Transverse colon (tissue), 4 donors: ENCODE data around the gene CACNG5. TPM values are rescaled to one million over a fixed set of nuclear protein-coding genes. Genes with fewer than 3 reads are reported as not detected.

ENCODE experiments used
- DNase-seq: peaks from one replicate; pipeline ENCODE4 v3.0.0-alpha.2; 2019
- H3K27ac ChIP-seq, 4 donors: fragments of 200-600 bp; sonication (generic); 2 replicates each; pipeline ENCODE4 v1.5.1; 2016 to 2018; ENCODE audit warnings: inconsistent platforms in 4 of 4
- H3K27me3 ChIP-seq: fragments of 200-600 bp; sonication (generic); 2 replicates; pipeline ENCODE4 v1.5.1; 2017; ENCODE audit warnings: inconsistent platforms
- H3K36me3 ChIP-seq, 4 donors: fragments of 200-600 bp; sonication (generic); 2 replicates each; pipeline ENCODE4 v1.5.1; 2017 to 2019; ENCODE audit warnings: inconsistent platforms in 4 of 4
- H3K4me1 ChIP-seq, 4 donors: fragments of 200-600 bp; sonication (generic); 2 replicates each; pipeline ENCODE4 v1.5.1; 2017 to 2020; ENCODE audit warnings: inconsistent platforms in 4 of 4
- H3K4me3 ChIP-seq, 4 donors: fragments of 200-600 bp; sonication (generic); 1 replicate in 1 of 4; 2 replicates in 3 of 4; pipeline versions ENCODE4 v1.5.1 to v1.6.1; 2017 to 2019; ENCODE audit warnings: inconsistent platforms in 4 of 4
- H3K9me3 ChIP-seq, 2 donors: fragments of 200-600 bp; sonication (generic); 2 replicates each; pipeline ENCODE4 v1.5.1; 2017 to 2019; ENCODE audit warnings: inconsistent platforms in 2 of 2
- CTCF ChIP-seq, 5 experiments: fragments of 200-600 bp in 3 of 5; fragments of 450-650 bp in 2 of 5; sonication (generic) in 3 of 5; IDR thresholded peaks; 1 replicate in 2 of 5; 2 replicates in 3 of 5; pipeline ENCODE4 v1.5.1; 2016 to 2017; ENCODE audit warnings: antibody characterized with exemption in 5 of 5, inconsistent platforms in 3 of 5, mild to moderate bottlenecking in 2 of 5, moderate library complexity in 1 of 5
- EP300 ChIP-seq: sonication (generic); formaldehyde crosslinking; IDR thresholded peaks from one replicate; pipeline ENCODE4 v1.6.1; 2017; ENCODE audit warnings: antibody characterized with exemption, low read depth
- POLR2A ChIP-seq: fragments of 450-650 bp; IDR thresholded peaks from one replicate; pipeline ENCODE4 v1.6.1; 2016; ENCODE audit warnings: antibody characterized with exemption, mild to moderate bottlenecking, moderate library complexity
- POLR2AphosphoS5 ChIP-seq, 3 donors: sonication (generic); formaldehyde crosslinking; IDR thresholded peaks; one replicate each; pipeline ENCODE4 v1.6.1; 2016; ENCODE audit warnings: antibody characterized with exemption in 3 of 3
- WGBS, 2 donors: methylation state at CpG; one replicate each; pipeline ENCODE4 v1.1.5; 2018; ENCODE audit warnings: low coverage in 1 of 2; 5-methylcytosine and 5-hydroxymethylcytosine counted together
- in situ Hi-C, 4 donors: fragments of 200-750 bp; cut with MboI; loops; one replicate each; pipeline versions ENCODE4 v1.15.0 to v1.15.1; 2017; ENCODE audit warnings: low sequenced_read_pairs in 3 of 4, low pct_ligation_motif_present in 1 of 4, low pct_unique_long_range_greater_than_20kb in 1 of 4
- intact Hi-C: fragments of 100-400 bp; cut with DNase I; formaldehyde crosslinking; loops from one replicate; pipeline ENCODE4 v1.15.1; 2023; ENCODE audit warnings: low total_unique reads
- total RNA-seq, 4 donors: library from RNA; depleted of rRNA; stranded (reverse); fragments of >200 nt; gene quantifications; one replicate each; pipeline ENCODE4 v1.1.0, GENCODE V29; 2016

Gene CACNG5
- total RNA-seq, 4 donors from 2014 or later, result 0.32 TPM; not detected in 3

GRCh38 chr17:66840061-66840460 lies 5.1 kb downstream of the CACNG5 start:
- intact Hi-C loops, result no loop called here
- Histone ChIP-seq H3K36me3 (no peaks in the 10 kb centered on the region), H3K9me3 (no peaks in the 10 kb centered on the region), H3K4me3 (no peak overlapping the region), H3K27ac (no peak overlapping the region), H3K4me1 (no peaks in the 10 kb centered on the region), H3K27me3 (peaks cover 30% of the 10 kb centered on the region)
- no peak for DNase-seq
- WGBS, 2 donors, result 67 to 73% methylated on average over 6 to 10 of the region's 10 CpGs
- TF ChIP-seq POLR2AphosphoS5 (IDR thresholded peaks at IDR 0.05) (no peak), CTCF (IDR thresholded peaks at IDR 0.05) (no peak), EP300 (no peak), POLR2A (no peak)
- in situ Hi-C loops, result no loop called here

GRCh38 chr17:66841328-66841727 lies 6.4 kb downstream of the CACNG5 start:
- WGBS, 2 donors, result 47 to 100% methylated on average over 1 to 4 of the region's 4 CpGs
- in situ Hi-C loops, result no loop called here
- Histone ChIP-seq H3K9me3 (no peaks in the 10 kb centered on the region), H3K4me1 (no peaks in the 10 kb centered on the region), H3K36me3 (no peaks in the 10 kb centered on the region), H3K4me3 (no peak overlapping the region), H3K27ac (no peak overlapping the region), H3K27me3 (peaks cover 17% of the 10 kb centered on the region)
- intact Hi-C loops, result no loop called here
- no peak for DNase-seq
- TF ChIP-seq POLR2AphosphoS5 (IDR thresholded peaks at IDR 0.05) (no peak), EP300 (no peak), POLR2A (no peak), CTCF (IDR thresholded peaks at IDR 0.05) (no peak)

- no peaks in the 10 kb centered on the region for H3K36me3 ChIP-seq
- no peak overlapping the region for H3K4me3 ChIP-seq
- DNase-seq, result no peak
- intact Hi-C loops (no loop called here), in situ Hi-C loops (no loop called here)
- 61% methylated on average over 4 of the region's 4 CpGs; no CpG with 5 or more reads in 1 of the 2 donors for WGBS, 2 donors
- H3K4me1 ChIP-seq, result no peaks in the 10 kb centered on the region
- H3K27ac ChIP-seq, result no peak overlapping the region
- peaks cover 13% of the 10 kb centered on the region for H3K27me3 ChIP-seq
- TF ChIP-seq POLR2AphosphoS5 (IDR thresholded peaks at IDR 0.05) (no peak), POLR2A (no peak), CTCF (IDR thresholded peaks at IDR 0.05) (no peak), EP300 (no peak)
- no peaks in the 10 kb centered on the region for H3K9me3 ChIP-seq
Measured at GRCh38 chr17:66841744-66842143, 6.8 kb downstream of the CACNG5 start.

- intact Hi-C loops (no loop called here), in situ Hi-C loops (no loop called here)
- Histone ChIP-seq H3K4me1 (no peaks in the 10 kb centered on the region), H3K36me3 (no peaks in the 10 kb centered on the region), H3K4me3 (no peak overlapping the region), H3K9me3 (no peaks in the 10 kb centered on the region), H3K27me3 (peaks cover 10% of the 10 kb centered on the region), H3K27ac (no peak overlapping the region)
- DNase-seq, result no peak
- WGBS, 2 donors, result 70 to 100% methylated on average over 1 to 5 of the region's 5 CpGs
- TF ChIP-seq POLR2AphosphoS5 (IDR thresholded peaks at IDR 0.05) (no peak), EP300 (no peak), CTCF (IDR thresholded peaks at IDR 0.05) (no peak), POLR2A (no peak)
Measured at GRCh38 chr17:66842505-66842904, 7.6 kb downstream of the CACNG5 start.
